Progenitor cell of endocrine pancreas (in vitro differentiated cells): ENCODE measurements around the gene CRTC3. TPM values are rescaled to one million over a fixed set of nuclear protein-coding genes. Genes with fewer than 3 reads are reported as not detected.
A peak's percentile ranks its signal among the peaks of the same experiment; 100 is the strongest.

Source experiments
- DNase-seq: peaks from one replicate; pipeline ENCODE4 v3.0.0; 2021; ENCODE audit warnings: low spot score; ENCODE audit not compliant: unreplicated experiment
- H3K27ac Mint-ChIP-seq: 2 replicates; pipeline ENCODE4 v1.8.0; 2021; ENCODE audit warnings: mild to moderate bottlenecking, moderate library complexity, mixed read lengths
- H3K27me3 Mint-ChIP-seq: 2 replicates; pipeline ENCODE4 v1.8.0; 2021; ENCODE audit warnings: mixed read lengths
- H3K36me3 Mint-ChIP-seq: 2 replicates; pipeline ENCODE4 v1.8.0; 2022; ENCODE audit warnings: mixed read lengths; ENCODE audit not compliant: insufficient read depth
- H3K4me1 Mint-ChIP-seq: 2 replicates; pipeline ENCODE4 v1.8.0; 2021; ENCODE audit warnings: low read depth, mixed read lengths
- H3K4me3 Mint-ChIP-seq: 2 replicates; pipeline ENCODE4 v1.8.0; 2021; ENCODE audit warnings: low read depth, mild to moderate bottlenecking, moderate library complexity, mixed read lengths
- H3K9me3 Mint-ChIP-seq: 2 replicates; pipeline ENCODE4 v1.8.0; 2021; ENCODE audit warnings: low read depth, mixed read lengths
- CTCF ChIP-seq: fragments of 200-600 bp; sonication (generic); IDR thresholded peaks from one replicate; pipeline ENCODE4 v1.5.0; 2021; ENCODE audit warnings: antibody characterized with exemption, mild to moderate bottlenecking; ENCODE audit not compliant: unreplicated experiment
- total RNA-seq: library from RNA; stranded (reverse); gene quantifications from 2 replicates; pipeline ENCODE4 v1.2.1, GENCODE V29; 2021

The CRTC3 gene
- total RNA-seq, 1 donor from 2014 or later = 34.6 TPM

- peaks cover 9% of the 10 kb centered on the region for H3K36me3 Mint-ChIP-seq
- peaks cover 3% of the 10 kb centered on the region for H3K4me1 Mint-ChIP-seq
- no peak for DNase-seq
- TF ChIP-seq CTCF = peak; percentile 25
- H3K4me3 Mint-ChIP-seq = no peak overlapping the region
- H3K27ac Mint-ChIP-seq = no peak overlapping the region
- H3K9me3 Mint-ChIP-seq = no peaks in the 10 kb centered on the region
- no peaks in the 10 kb centered on the region for H3K27me3 Mint-ChIP-seq
These were observed 74.2 kb downstream of the CRTC3 start for GRCh38 chr15:90603893-90604292.

- H3K27ac Mint-ChIP-seq = no peak overlapping the region
- H3K4me3 Mint-ChIP-seq = no peak overlapping the region
- H3K27me3 Mint-ChIP-seq = no peaks in the 10 kb centered on the region
- H3K36me3 Mint-ChIP-seq = peaks cover 7% of the 10 kb centered on the region
- H3K4me1 Mint-ChIP-seq = peaks cover 16% of the 10 kb centered on the region
- no peak for TF ChIP-seq CTCF
- H3K9me3 Mint-ChIP-seq = no peaks in the 10 kb centered on the region
- DNase-seq = no peak
These were observed 76.9 kb downstream of the CRTC3 start for GRCh38 chr15:90606641-90607040.

- H3K9me3 Mint-ChIP-seq = no peaks in the 10 kb centered on the region
- no peak for TF ChIP-seq CTCF
- no peaks in the 10 kb centered on the region for H3K27me3 Mint-ChIP-seq
- H3K4me1 Mint-ChIP-seq = peaks cover 16% of the 10 kb centered on the region
- H3K4me3 Mint-ChIP-seq = no peak overlapping the region
- DNase-seq = no peak
- peaks cover 7% of the 10 kb centered on the region for H3K36me3 Mint-ChIP-seq
- H3K27ac Mint-ChIP-seq = no peak overlapping the region
These were observed 77.6 kb downstream of the CRTC3 start for GRCh38 chr15:90607361-90607760.

- Mint-ChIP-seq H3K36me3 (peaks cover 10% of the 10 kb centered on the region), H3K9me3 (no peaks in the 10 kb centered on the region), H3K4me3 (no peak overlapping the region), H3K27me3 (no peaks in the 10 kb centered on the region), H3K4me1 (peaks cover 16% of the 10 kb centered on the region), H3K27ac (peak overlapping the region; percentile 27)
- TF ChIP-seq CTCF = no peak
- no peak for DNase-seq
These were observed 79.8 kb downstream of the CRTC3 start for GRCh38 chr15:90609242-90610180.

GRCh38 chr15:90610190-90610589 is 80.5 kb downstream of the CRTC3 start:
- H3K4me3 Mint-ChIP-seq = no peak overlapping the region
- H3K9me3 Mint-ChIP-seq = no peaks in the 10 kb centered on the region
- peaks cover 12% of the 10 kb centered on the region for H3K36me3 Mint-ChIP-seq
- H3K4me1 Mint-ChIP-seq = peaks cover 16% of the 10 kb centered on the region
- TF ChIP-seq CTCF = no peak
- H3K27ac Mint-ChIP-seq = no peak overlapping the region
- no peak for DNase-seq
- H3K27me3 Mint-ChIP-seq = no peaks in the 10 kb centered on the region
